HEK293T (cell line): ENCODE data around the gene GRAP.

Experiments
- BHLHE40 ChIP-seq: fragments of 450-650 bp; IDR thresholded peaks from 2 replicates; pipeline ENCODE4 v1.6.1; 2016; ENCODE audit warnings: mild to moderate bottlenecking, moderate library complexity, borderline replicate concordance
- FOXA1 ChIP-seq: fragments of 450-650 bp; IDR thresholded peaks from 2 replicates; pipeline ENCODE4 v1.6.1; 2016; ENCODE audit warnings: mild to moderate bottlenecking
- SP1 ChIP-seq: fragments of 450-650 bp; IDR thresholded peaks from 2 replicates; pipeline ENCODE4 v1.6.1; 2017
- TARDBP ChIP-seq: fragments of 450-650 bp; IDR thresholded peaks from 2 replicates; pipeline ENCODE4 v1.6.1; 2016
- ZNF384 ChIP-seq: fragments of 450-650 bp; IDR thresholded peaks from 2 replicates; pipeline ENCODE4 v1.6.1; 2016

DNA sequence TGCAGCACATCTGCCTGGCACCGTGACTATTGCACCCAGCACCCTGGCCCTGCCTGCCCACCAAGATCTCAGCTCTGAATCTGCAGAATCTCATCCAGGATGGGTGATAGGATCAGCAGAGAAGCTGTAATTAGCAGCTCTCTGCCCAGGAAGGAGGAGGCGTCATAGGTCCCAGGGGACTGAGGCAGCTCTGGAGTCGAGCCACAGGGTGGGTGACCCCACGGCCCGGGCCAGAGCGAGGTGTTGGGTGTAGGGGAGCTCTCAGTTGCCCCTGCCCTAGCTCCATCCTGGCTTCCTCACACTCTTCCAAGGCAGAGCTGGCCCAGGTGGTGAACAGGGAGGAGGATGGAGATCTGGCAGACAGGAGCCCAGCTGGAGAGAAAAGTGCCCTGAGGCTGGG lies 24.0 kb downstream of the GRAP start:
- TF ChIP-seq FOXA1 = no peak
- no peak for TF ChIP-seq TARDBP
- TF ChIP-seq SP1 = no peak
- no peak for TF ChIP-seq ZNF384
- TF ChIP-seq BHLHE40 = no peak
